ENCODE measurements around the gene FMN1. TPM values are rescaled to one million over a fixed set of nuclear protein-coding genes. Genes with fewer than 3 reads are reported as not detected.

The FMN1 gene
- total and polyA plus RNA-seq, 11 donors: 0.61 to 10.6 (median 3.6) TPM

DNA sequence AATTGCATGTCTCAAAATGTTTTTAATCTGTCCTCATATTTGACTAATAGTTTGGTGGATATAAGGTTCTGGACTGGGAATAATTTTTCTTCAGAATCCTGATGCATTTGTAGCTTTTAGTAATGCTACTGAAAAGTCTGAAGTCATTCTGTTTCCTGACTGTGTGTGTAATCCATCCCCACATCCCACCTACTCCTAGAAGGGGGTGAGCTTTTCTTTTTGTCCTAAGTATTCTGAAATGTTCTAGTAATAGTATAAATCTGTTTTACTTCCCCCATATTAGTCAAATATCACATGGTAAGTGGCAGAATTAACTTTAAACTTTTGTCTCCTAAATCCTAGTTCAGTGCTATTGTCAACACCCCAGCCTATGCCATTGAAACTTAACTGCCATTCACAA is 313.9 kb downstream of the FMN1 start:
- no peaks in the 10 kb centered on the region for H3K9me3 ChIP-seq
- ATAC-seq (no peak), DNase-seq (no peak)
- peaks cover 0 to 5% (median 0%) of the 10 kb centered on the region in 12 donors for H3K4me1 ChIP-seq
- H3K27me3 ChIP-seq: no peaks in the 10 kb centered on the region
- TF ChIP-seq POLR2A (IDR thresholded peaks at IDR 0.05): no peak
- TF ChIP-seq, protein P1, sequence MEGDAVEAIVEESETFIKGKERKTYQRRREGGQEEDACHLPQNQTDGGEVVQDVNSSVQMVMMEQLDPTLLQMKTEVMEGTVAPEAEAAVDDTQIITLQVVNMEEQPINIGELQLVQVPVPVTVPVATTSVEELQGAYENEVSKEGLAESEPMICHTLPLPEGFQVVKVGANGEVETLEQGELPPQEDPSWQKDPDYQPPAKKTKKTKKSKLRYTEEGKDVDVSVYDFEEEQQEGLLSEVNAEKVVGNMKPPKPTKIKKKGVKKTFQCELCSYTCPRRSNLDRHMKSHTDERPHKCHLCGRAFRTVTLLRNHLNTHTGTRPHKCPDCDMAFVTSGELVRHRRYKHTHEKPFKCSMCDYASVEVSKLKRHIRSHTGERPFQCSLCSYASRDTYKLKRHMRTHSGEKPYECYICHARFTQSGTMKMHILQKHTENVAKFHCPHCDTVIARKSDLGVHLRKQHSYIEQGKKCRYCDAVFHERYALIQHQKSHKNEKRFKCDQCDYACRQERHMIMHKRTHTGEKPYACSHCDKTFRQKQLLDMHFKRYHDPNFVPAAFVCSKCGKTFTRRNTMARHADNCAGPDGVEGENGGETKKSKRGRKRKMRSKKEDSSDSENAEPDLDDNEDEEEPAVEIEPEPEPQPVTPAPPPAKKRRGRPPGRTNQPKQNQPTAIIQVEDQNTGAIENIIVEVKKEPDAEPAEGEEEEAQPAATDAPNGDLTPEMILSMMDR (IDR thresholded peaks at IDR 0.05): no peak
- no peak overlapping the region for H3K4me3 ChIP-seq
- intact Hi-C loops (cut with DNase I): loop anchor here in 1 of 10 donors (10.0 kb wide), 1 partner anchor 64 kb away; no protein-coding TSS in a partner anchor
- H3K27ac ChIP-seq: no peak overlapping the region
- no peaks in the 10 kb centered on the region for H3K36me3 ChIP-seq

DNA sequence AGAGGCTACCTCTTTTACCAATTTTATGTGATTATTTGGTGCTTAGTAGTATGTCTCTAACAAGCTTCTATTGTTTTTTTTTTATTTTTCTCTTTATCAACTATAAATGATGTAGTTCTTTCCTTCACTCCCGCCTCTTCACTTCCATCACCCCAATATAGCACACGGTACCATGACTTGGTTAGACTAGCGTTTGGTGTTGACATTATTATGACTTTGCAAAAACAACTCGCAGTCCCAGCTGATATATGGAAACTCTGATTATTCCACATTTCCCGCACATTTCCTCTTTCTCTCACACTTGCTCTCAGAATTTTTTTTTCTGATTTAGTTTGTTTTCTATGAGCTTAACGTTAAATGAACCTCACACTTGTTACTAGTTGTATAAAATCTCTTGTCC is 314.5 kb downstream of the FMN1 start:
- no peak overlapping the region for H3K27ac ChIP-seq
- ATAC-seq (no peak), DNase-seq (no peak)
- TF ChIP-seq, protein P1 (IDR thresholded peaks at IDR 0.05): no peak
- TF ChIP-seq POLR2A (IDR thresholded peaks at IDR 0.05): no peak
- H3K4me3 ChIP-seq: no peak overlapping the region
- no peaks in the 10 kb centered on the region for H3K9me3 ChIP-seq
- H3K4me1 ChIP-seq: peaks cover 0 to 5% (median 0%) of the 10 kb centered on the region in 12 donors
- no peaks in the 10 kb centered on the region for H3K36me3 ChIP-seq
- H3K27me3 ChIP-seq: no peaks in the 10 kb centered on the region
- 47 to 69% (median 56%) methylated on average over 6 of the region's 6 CpGs for WGBS, 4 donors
- intact Hi-C loops (cut with DNase I): loop anchor here in 2 of 10 donors (5.0 to 10.0 kb wide), 2 partner anchors 65 to 68 kb away; no protein-coding TSS in a partner anchor

DNA sequence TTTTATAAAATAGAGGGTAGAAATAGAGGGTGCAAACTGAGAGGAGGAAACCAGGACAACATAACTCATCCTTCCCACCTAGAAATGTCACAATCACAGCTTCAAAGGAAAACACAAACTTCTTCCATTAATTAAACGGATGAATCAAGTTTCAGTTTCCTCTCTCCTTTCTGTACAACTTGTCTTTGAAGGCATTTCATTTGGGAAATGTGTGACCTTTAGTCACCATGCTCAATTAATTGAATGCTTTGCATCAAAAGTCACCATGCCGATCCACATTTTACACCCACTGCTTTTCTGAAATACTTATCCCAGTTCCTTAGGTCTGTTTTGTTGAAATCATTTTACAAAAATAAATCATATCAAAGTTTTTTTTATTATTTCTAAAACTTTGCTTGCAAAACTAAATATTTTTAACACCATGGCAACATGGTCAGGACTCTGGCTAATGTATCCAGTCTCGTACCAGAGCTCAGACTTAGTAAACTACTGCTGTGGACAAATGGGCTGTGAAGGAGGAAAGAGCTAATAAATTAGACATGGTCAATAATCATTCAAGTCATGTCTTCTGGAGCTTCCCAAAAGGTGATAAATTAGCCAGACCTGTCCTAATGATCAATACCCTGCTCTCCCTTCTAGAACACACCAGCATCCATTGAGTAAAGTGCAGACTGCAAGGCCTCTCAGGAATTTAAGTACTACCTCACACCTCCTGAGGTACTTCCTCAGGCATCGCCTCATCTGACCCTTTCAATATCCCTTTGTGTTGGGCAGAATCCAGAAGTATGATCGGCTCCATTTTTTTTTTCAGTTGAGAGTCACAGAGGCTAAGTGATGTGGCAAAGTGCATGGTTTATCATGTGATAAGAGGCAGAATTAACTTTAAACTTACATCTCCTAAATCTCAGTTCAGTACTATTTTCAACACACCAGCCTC is 315.4 kb downstream of the FMN1 start:
- Histone ChIP-seq H3K4me1 (peaks cover 0 to 5% (median 0%) of the 10 kb centered on the region in 12 donors), H3K4me3 (no peak overlapping the region), H3K27ac (no peak overlapping the region), H3K36me3 (no peaks in the 10 kb centered on the region), H3K27me3 (no peaks in the 10 kb centered on the region), H3K9me3 (no peaks in the 10 kb centered on the region)
- WGBS, 4 donors: 54 to 68% (median 59%) methylated on average over 5 of the region's 5 CpGs
- TF ChIP-seq POLR2A (IDR thresholded peaks at IDR 0.05): no peak
- TF ChIP-seq, protein P1 (IDR thresholded peaks at IDR 0.05): no peak
- DNase-seq (no peak), ATAC-seq (no peak)
- intact Hi-C loops (cut with DNase I): loop anchor here in 1 of 10 donors (5.0 kb wide), 1 partner anchor 67 kb away; no protein-coding TSS in a partner anchor

DNA sequence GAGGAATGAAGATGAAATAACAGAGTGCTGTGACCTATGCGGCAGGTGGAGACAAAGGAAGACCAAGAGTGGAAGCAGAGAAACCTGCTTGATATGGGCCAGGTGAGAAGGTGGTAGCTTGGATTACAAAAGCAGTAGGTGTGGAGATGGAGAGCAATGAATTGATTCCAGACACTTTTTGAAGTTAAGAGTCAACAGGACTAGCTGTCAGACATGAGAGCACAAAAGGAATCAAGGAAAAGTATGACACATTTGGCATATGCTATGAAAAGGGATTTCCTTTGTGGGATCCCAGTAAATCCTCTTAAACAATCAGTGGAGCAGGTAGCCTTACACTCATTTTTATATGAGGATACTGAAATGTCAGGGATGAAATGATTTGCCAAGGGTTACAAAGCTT is 316.2 kb downstream of the FMN1 start:
- ATAC-seq (no peak), DNase-seq (no peak)
- Histone ChIP-seq H3K27me3 (no peaks in the 10 kb centered on the region), H3K9me3 (no peaks in the 10 kb centered on the region), H3K4me3 (no peak overlapping the region), H3K27ac (no peak overlapping the region), H3K36me3 (no peaks in the 10 kb centered on the region), H3K4me1 (peaks cover 0 to 7% (median 0%) of the 10 kb centered on the region in 12 donors)
- TF ChIP-seq, protein P1 (IDR thresholded peaks at IDR 0.05): no peak
- TF ChIP-seq POLR2A (IDR thresholded peaks at IDR 0.05): no peak
- intact Hi-C loops (cut with DNase I): loop anchor here in 1 of 10 donors (5.0 kb wide), 1 partner anchor 66 kb away; no protein-coding TSS in a partner anchor
- whole genome bisulfite sequencing, 4 donors: 91 to 100% (median 96%) methylated on average over 1 of the region's 1 CpG
